GM19397 (cell line): ENCODE measurements around the gene PPFIBP2.

ENCODE experiments used
- ATAC-seq: cut with Tn5 transposase; IDR thresholded peaks from one replicate; pipeline ENCODE4 v1.9.1; 2021; ENCODE audit warnings: mild to moderate bottlenecking, moderate library complexity; ENCODE audit not compliant: unreplicated experiment

Gene PPFIBP2

GRCh38 chr11:7595016-7595866 is 81.4 kb downstream of the PPFIBP2 start:
- ATAC-seq = no peak

- ATAC-seq = no peak
Measured at GRCh38 chr11:7595951-7596350, 82.2 kb downstream of the PPFIBP2 start.

GRCh38 chr11:7596975-7597391 is 83.2 kb downstream of the PPFIBP2 start:
- ATAC-seq = no peak

GRCh38 chr11:7597620-7598019 is 83.8 kb downstream of the PPFIBP2 start:
- ATAC-seq = no peak

GRCh38 chr11:7599209-7599608 is 85.4 kb downstream of the PPFIBP2 start:
- ATAC-seq = no peak

- no peak for ATAC-seq
Measured at GRCh38 chr11:7600205-7600775, 86.5 kb downstream of the PPFIBP2 start.

GRCh38 chr11:7603031-7603781 is 89.4 kb downstream of the PPFIBP2 start:
- ATAC-seq = no peak

- ATAC-seq = no peak
Measured at GRCh38 chr11:7604331-7604955, 90.6 kb downstream of the PPFIBP2 start.

- no peak for ATAC-seq
Measured at GRCh38 chr11:7605186-7605943, 91.6 kb downstream of the PPFIBP2 start.

GRCh38 chr11:7606496-7606895 is 92.7 kb downstream of the PPFIBP2 start:
- no peak for ATAC-seq

- ATAC-seq = no peak
Measured at GRCh38 chr11:7609015-7609414, 95.2 kb downstream of the PPFIBP2 start.

- no peak for ATAC-seq
Measured at GRCh38 chr11:7609521-7609920, 95.7 kb downstream of the PPFIBP2 start.

- no peak for ATAC-seq
Measured at GRCh38 chr11:7610393-7610792, 96.6 kb downstream of the PPFIBP2 start.

- ATAC-seq = no peak
Measured at GRCh38 chr11:7611411-7611810, 97.6 kb downstream of the PPFIBP2 start.

- no peak for ATAC-seq
Measured at GRCh38 chr11:7612056-7612660, 98.4 kb downstream of the PPFIBP2 start.

GRCh38 chr11:7612661-7613393 is 99.0 kb downstream of the PPFIBP2 start:
- no peak for ATAC-seq

GRCh38 chr11:7613394-7613720 is 99.6 kb downstream of the PPFIBP2 start:
- ATAC-seq = no peak

- no peak for ATAC-seq
Measured at GRCh38 chr11:7614656-7615055, 100.9 kb downstream of the PPFIBP2 start.

GRCh38 chr11:7617032-7617431 is 103.2 kb downstream of the PPFIBP2 start:
- ATAC-seq = no peak

GRCh38 chr11:7619322-7619721 is 105.5 kb downstream of the PPFIBP2 start:
- ATAC-seq = no peak
